KBM-7 (cell line): Measurements from ENCODE around the gene LPP.

ENCODE experiments used
- DNase-seq: peaks from one replicate; pipeline ENCODE4 v3.0.0-alpha.2; 2015
- in situ Hi-C: fragments of 300-500 bp; cut with MboI; formaldehyde crosslinking; loops from 2 replicates; pipeline ENCODE4 v1.14.3; 2020; ENCODE audit warnings: low sequenced_read_pairs, low pct_unique_long_range_greater_than_20kb, mixed read lengths

LPP gene

GRCh38 chr3:188335656-188336055 lies 181.7 kb downstream of the LPP start:
- no peak for DNase-seq
- in situ Hi-C loops: no loop called here

- in situ Hi-C loops: no loop called here
Observed at GRCh38 chr3:188336178-188336577, 182.2 kb downstream of the LPP start.

GRCh38 chr3:188337232-188337631 lies 183.3 kb downstream of the LPP start:
- DNase-seq: no peak
- in situ Hi-C loops: no loop called here

More at GRCh38 chr3:188336178-188336577, 182.2 kb downstream of the LPP start:
- DNase-seq: no peak

GRCh38 chr3:188338086-188338485 lies 184.1 kb downstream of the LPP start:
- no peak for DNase-seq
- in situ Hi-C loops: no loop called here

GRCh38 chr3:188339410-188340295 lies 185.7 kb downstream of the LPP start:
- no peak for DNase-seq
- in situ Hi-C loops: no loop called here

- in situ Hi-C loops: no loop called here
- DNase-seq: no peak
Observed at GRCh38 chr3:188341501-188341900, 187.5 kb downstream of the LPP start.

- no peak for DNase-seq
- in situ Hi-C loops: no loop called here
Observed at GRCh38 chr3:188342991-188343732, 189.2 kb downstream of the LPP start.

GRCh38 chr3:188343894-188344293 lies 189.9 kb downstream of the LPP start:
- in situ Hi-C loops: no loop called here
- DNase-seq: no peak

GRCh38 chr3:188345223-188345622 lies 191.3 kb downstream of the LPP start:
- no peak for DNase-seq
- in situ Hi-C loops: no loop called here

- DNase-seq: no peak
Observed at GRCh38 chr3:188348435-188349244, 194.7 kb downstream of the LPP start.

GRCh38 chr3:188349351-188349901 lies 195.5 kb downstream of the LPP start:
- in situ Hi-C loops: no loop called here
- DNase-seq: no peak

More at GRCh38 chr3:188348435-188349244, 194.7 kb downstream of the LPP start:
- in situ Hi-C loops: no loop called here

- DNase-seq: no peak
- in situ Hi-C loops: no loop called here
Observed at GRCh38 chr3:188349933-188350332, 196.0 kb downstream of the LPP start.

- in situ Hi-C loops: no loop called here
- DNase-seq: no peak
Observed at GRCh38 chr3:188350961-188351360, 197.0 kb downstream of the LPP start.

GRCh38 chr3:188351648-188352047 lies 197.7 kb downstream of the LPP start:
- peak; percentile 52 for DNase-seq
- in situ Hi-C loops: no loop called here

GRCh38 chr3:188352196-188352927 lies 198.4 kb downstream of the LPP start:
- in situ Hi-C loops: no loop called here
- no peak for DNase-seq

- in situ Hi-C loops: no loop called here
- DNase-seq: no peak
Observed at GRCh38 chr3:188353426-188353825, 199.5 kb downstream of the LPP start.

- peak; percentile 55 for DNase-seq
- in situ Hi-C loops: no loop called here
Observed at GRCh38 chr3:188358787-188359493, 205.0 kb downstream of the LPP start.

GRCh38 chr3:188360364-188360881 lies 206.5 kb downstream of the LPP start:
- DNase-seq: no peak
- in situ Hi-C loops: no loop called here
